Stimulated activated CD8-positive, alpha-beta memory T cell treated with anti-CD3 and anti-CD28 coated beads, Interleukin-7, amount 100 ng/mL, for 1 hour (primary cell): ENCODE data around the gene ALG8.

Experiments used
- DNase-seq, 2 donors: peaks; one replicate each; pipeline ENCODE4 v3.0.0-alpha.2; 2020; ENCODE audit warnings: low read depth in 2 of 2

Gene ALG8

DNA sequence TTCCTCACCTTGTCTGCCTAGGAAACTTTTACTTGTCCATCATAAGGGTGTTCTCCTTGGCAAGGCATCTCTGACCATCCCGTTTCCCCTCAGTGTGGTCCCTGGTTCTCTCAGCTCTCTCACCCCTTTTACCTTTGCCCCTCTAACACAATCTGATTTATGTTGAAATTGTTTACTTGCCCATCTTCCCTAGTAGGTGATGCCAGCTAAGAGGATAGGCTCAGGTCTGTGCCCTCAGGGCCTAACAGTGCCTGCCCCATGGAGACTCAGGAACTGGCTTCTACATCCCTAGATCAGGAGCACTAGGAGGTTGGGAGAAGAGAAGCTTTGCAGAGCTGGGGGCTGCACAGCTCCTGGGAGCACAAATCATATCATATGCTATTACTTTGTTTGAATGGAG, 21.1 kb upstream of the ALG8 start:
- DNase-seq, result no peak

- DNase-seq, result no peak
These were observed 19.7 kb upstream of the ALG8 start for GRCh38 chr11:78158987-78159652.

- no peak for DNase-seq
These were observed 16.9 kb upstream of the ALG8 start for GRCh38 chr11:78156127-78156844.

- DNase-seq, result no peak
These were observed 12.4 kb upstream of the ALG8 start for GRCh38 chr11:78151804-78152203.

DNA sequence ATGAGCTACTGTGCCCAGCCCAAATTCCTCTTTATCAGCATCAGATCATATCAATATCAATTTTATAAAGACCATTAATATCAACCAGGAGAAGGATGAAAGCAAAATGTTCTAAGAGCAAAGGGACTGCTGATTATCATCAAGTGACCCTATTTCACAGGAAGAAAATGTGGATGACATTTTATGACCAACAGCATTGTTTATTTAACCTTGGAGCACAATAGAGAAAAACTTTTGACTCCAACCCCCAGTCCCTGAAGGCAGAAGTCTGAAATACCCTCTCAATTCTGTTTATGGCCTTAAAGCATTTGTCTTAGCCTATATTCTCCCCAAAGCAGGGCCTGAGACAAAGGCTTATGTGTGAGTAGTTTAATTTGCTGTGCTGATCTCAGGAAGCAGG, 11.3 kb upstream of the ALG8 start:
- DNase-seq, result no peak

DNA sequence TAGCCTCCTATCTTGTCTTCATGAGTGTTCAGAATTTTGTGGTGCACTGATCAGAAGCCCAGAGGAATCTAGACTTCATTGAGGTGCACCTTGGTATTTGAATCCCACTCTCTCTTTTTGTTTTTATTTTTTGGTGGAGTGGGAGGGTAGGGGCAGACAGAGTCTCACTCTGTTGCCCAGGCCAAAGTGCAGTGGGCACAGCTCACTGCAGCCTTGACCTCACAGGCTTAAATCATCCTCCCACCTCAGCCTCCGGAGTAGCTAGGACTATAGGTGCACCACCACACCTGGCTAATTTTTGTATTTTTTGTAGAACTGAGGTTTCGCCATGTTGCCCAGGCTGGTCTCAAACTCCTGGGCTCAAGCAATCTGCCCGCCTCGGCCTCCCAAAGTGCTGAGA, 10.9 kb upstream of the ALG8 start:
- DNase-seq, result no peak

GRCh38 chr11:78149646-78150045, 10.2 kb upstream of the ALG8 start:
- DNase-seq, result no peak

GRCh38 chr11:78147807-78148206, 8.4 kb upstream of the ALG8 start:
- no peak for DNase-seq

DNA sequence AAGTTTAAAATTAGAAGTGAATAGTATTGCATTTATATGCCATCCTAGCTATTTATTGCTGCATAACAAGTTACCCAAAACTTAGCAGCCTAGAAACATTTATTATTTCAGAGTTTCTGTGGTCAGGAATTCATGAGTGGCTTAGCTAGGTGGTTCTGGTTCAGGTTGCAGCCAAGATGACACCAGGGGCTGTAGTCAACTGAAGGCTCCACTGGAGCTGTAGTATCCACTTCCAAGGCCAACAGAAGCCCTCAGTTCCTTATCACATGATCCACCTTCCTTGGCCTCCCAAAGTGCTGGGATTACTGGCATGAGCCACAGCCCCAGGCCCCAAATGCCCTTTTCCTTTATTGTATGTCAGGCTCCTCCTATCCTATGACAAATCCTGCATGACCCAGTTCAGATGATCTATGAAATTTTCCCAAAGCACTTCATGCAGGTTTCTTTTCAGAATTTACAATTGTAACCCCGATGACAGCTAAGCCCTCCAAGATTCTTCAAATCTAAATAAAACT, 6.1 kb upstream of the ALG8 start:
- DNase-seq, result no peak

DNA sequence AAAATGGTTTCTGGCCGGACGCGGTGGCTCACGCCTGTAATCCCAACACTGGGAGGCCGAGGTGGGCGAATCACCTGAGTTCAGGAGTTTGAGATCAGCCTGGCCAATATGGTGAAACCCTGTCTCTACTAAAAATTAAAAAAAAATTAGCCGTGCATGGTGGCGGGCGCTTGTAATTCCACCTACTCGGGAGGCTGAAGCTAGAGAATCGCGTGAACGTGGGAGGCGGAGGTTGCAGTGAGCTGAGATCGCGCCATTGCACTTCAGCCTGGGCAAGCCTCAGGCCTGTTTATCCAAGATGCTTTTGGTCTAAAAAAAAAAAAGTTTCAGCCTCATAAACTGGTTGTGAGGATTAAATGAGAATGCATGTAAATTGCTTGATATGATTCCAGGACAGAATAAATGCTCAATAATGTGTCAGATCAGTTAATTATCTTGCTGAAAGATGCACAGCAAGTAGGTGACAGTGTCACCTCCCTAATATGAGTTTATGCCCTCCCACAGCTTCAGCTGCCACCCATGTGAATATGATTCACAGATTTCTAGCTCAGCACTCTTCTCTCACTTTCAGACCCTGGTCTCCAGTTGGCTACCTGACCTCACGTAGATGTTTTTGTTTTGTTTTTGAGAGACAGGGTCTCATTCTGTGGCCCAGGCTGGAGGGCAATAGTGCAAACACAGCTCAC, 1.1 kb upstream of the ALG8 start:
- no peak for DNase-seq

DNA sequence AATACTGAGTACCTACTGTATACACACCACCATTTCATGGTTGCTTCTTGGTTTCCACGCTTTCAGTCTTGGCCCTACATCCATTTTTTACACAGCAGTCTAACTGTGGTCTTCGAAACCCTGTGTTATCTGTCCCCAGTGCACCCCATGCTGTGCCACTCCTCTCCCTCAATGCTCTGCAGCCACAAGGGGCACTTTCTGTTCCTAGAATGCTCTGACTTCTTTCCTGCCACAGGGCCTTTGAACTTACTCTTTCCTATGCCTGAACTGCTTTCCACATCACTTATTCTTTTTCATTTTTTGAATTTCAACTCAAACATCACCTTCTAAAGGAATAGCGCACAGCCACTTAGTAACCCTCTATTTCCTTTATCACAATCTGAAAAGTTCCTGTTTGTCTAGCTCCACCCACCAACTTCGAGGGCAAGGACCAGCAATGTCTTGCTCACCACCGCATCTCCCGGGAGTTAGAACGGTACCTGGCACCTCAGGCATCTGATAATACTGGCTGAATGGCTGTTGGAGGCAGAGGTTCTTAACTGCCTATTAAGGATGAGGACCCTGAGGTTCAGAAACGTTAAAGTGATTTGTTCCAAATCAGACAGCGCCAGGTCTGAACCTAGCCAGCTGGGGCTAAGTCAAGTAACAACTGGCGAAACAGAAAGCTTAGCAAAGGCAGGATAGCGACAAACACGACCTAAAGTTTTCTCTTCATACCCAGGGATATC, 568 bp downstream of the ALG8 start:
- peak in 1 of 2 donors; percentile 3 for DNase-seq

DNA sequence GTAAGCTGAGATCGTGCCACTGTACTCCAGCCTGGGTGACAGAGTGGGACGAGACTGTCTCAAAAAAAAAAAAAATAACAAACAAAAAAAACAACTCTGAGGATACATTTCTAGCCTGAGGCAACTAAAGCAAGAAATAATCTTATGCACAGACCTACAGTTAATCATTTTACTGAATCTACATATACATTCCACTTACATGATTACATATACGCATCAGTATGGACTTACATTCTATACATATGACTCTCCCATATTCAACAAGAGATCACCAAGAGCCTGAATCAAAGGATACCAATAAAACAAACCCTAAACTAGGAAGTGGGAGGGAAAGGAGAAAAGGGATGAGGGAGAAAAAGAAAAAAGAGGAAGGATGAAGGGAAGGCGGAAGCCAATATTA, 1.1 kb downstream of the ALG8 start:
- DNase-seq, result no peak

- no peak for DNase-seq
These were observed 7.0 kb downstream of the ALG8 start for GRCh38 chr11:78132475-78132874.

- no peak for DNase-seq
These were observed 7.5 kb downstream of the ALG8 start for GRCh38 chr11:78131956-78132355.

DNA sequence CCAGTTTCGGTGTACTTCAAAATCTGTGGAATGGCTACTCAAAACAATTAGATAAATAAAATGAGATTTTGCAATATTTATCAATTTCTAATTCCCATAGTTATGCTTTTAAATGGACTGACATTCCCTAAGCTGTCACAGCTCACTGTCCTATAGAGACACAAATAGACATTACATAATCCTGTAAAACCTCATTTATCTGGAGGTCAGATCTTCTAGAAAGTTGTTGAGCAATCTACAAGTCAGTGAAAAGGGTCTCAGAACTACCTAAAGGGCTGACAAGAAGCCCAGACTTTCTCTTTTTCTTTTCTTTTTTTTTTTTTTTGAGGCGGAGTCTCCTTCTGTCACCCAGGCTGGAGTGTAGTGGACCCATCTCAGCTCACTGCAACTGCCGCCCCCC, 12.0 kb downstream of the ALG8 start:
- DNase-seq, result no peak

GRCh38 chr11:78112582-78113275, 26.7 kb downstream of the ALG8 start:
- no peak for DNase-seq

- DNase-seq, result no peak
These were observed 28.1 kb downstream of the ALG8 start for GRCh38 chr11:78111298-78111697.

DNA sequence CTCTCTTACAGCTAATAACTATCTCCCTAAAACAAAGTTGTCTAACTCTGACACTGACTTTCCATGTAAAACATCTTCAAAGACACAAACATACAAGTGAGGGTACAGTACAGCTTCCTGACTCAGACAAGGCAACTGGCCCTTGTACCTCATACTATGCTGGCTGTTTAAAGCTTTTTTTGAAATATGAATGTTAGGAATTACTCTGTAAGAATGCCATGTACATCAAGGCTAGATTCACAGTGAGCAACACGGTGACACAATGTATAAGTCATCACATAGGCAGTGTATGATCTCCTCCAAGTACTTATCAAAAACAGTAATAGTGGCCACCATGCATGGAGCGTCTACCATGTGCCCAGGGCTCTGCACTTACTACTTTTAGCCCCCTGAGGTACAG, 28.6 kb downstream of the ALG8 start:
- no peak for DNase-seq

- DNase-seq, result no peak
These were observed 29.1 kb downstream of the ALG8 start for GRCh38 chr11:78110351-78110750.

- no peak for DNase-seq
These were observed 30.1 kb downstream of the ALG8 start for GRCh38 chr11:78109081-78110015.
